Transverse colon (tissue), 4 donors: ENCODE results near the gene DEPDC7. TPM values are rescaled to one million over a fixed set of nuclear protein-coding genes. Genes with fewer than 3 reads are reported as not detected.
A peak's percentile ranks its signal among the peaks of the same experiment; 100 is the strongest.
"Not testable (repeated sequence)": the region's sequence is repeated elsewhere in the genome, so short reads cannot be mapped to it uniquely, and the experiment has no call there.

Source experiments
- DNase-seq: peaks from one replicate; pipeline ENCODE4 v3.0.0-alpha.2; 2019
- H3K27ac ChIP-seq, 4 donors: fragments of 200-600 bp; sonication (generic); 2 replicates each; pipeline ENCODE4 v1.5.1; 2016 to 2018; ENCODE audit warnings: inconsistent platforms in 4 of 4
- H3K27me3 ChIP-seq: fragments of 200-600 bp; sonication (generic); 2 replicates; pipeline ENCODE4 v1.5.1; 2017; ENCODE audit warnings: inconsistent platforms
- H3K36me3 ChIP-seq, 4 donors: fragments of 200-600 bp; sonication (generic); 2 replicates each; pipeline ENCODE4 v1.5.1; 2017 to 2019; ENCODE audit warnings: inconsistent platforms in 4 of 4
- H3K4me1 ChIP-seq, 4 donors: fragments of 200-600 bp; sonication (generic); 2 replicates each; pipeline ENCODE4 v1.5.1; 2017 to 2020; ENCODE audit warnings: inconsistent platforms in 4 of 4
- H3K4me3 ChIP-seq, 4 donors: fragments of 200-600 bp; sonication (generic); 1 replicate in 1 of 4; 2 replicates in 3 of 4; pipeline versions ENCODE4 v1.5.1 to v1.6.1; 2017 to 2019; ENCODE audit warnings: inconsistent platforms in 4 of 4
- H3K9me3 ChIP-seq, 2 donors: fragments of 200-600 bp; sonication (generic); 2 replicates each; pipeline ENCODE4 v1.5.1; 2017 to 2019; ENCODE audit warnings: inconsistent platforms in 2 of 2
- CTCF ChIP-seq, 5 experiments: fragments of 200-600 bp in 3 of 5; fragments of 450-650 bp in 2 of 5; sonication (generic) in 3 of 5; IDR thresholded peaks; 1 replicate in 2 of 5; 2 replicates in 3 of 5; pipeline ENCODE4 v1.5.1; 2016 to 2017; ENCODE audit warnings: antibody characterized with exemption in 5 of 5, inconsistent platforms in 3 of 5, mild to moderate bottlenecking in 2 of 5, moderate library complexity in 1 of 5
- EP300 ChIP-seq: sonication (generic); formaldehyde crosslinking; IDR thresholded peaks from one replicate; pipeline ENCODE4 v1.6.1; 2017; ENCODE audit warnings: antibody characterized with exemption, low read depth
- POLR2A ChIP-seq: fragments of 450-650 bp; IDR thresholded peaks from one replicate; pipeline ENCODE4 v1.6.1; 2016; ENCODE audit warnings: antibody characterized with exemption, mild to moderate bottlenecking, moderate library complexity
- POLR2AphosphoS5 ChIP-seq, 3 donors: sonication (generic); formaldehyde crosslinking; IDR thresholded peaks; one replicate each; pipeline ENCODE4 v1.6.1; 2016; ENCODE audit warnings: antibody characterized with exemption in 3 of 3
- WGBS, 2 donors: methylation state at CpG; one replicate each; pipeline ENCODE4 v1.1.5; 2018; ENCODE audit warnings: low coverage in 1 of 2; 5-methylcytosine and 5-hydroxymethylcytosine counted together
- in situ Hi-C, 4 donors: fragments of 200-750 bp; cut with MboI; loops; one replicate each; pipeline versions ENCODE4 v1.15.0 to v1.15.1; 2017; ENCODE audit warnings: low sequenced_read_pairs in 3 of 4, low pct_ligation_motif_present in 1 of 4, low pct_unique_long_range_greater_than_20kb in 1 of 4
- intact Hi-C: fragments of 100-400 bp; cut with DNase I; formaldehyde crosslinking; loops from one replicate; pipeline ENCODE4 v1.15.1; 2023; ENCODE audit warnings: low total_unique reads
- total RNA-seq, 4 donors: library from RNA; depleted of rRNA; stranded (reverse); fragments of >200 nt; gene quantifications; one replicate each; pipeline ENCODE4 v1.1.0, GENCODE V29; 2016

The DEPDC7 gene
- total RNA-seq, 4 donors from 2014 or later: 3.2 to 18.7 (median 11.5) TPM

- Histone ChIP-seq H3K36me3 (peaks cover 0 to 5% (median 0%) of the 10 kb centered on the region in 4 donors), H3K4me1 (peaks cover 0 to 3% (median 0%) of the 10 kb centered on the region in 4 donors), H3K4me3 (no peak overlapping the region), H3K27me3 (no peaks in the 10 kb centered on the region), H3K9me3 (no peaks in the 10 kb centered on the region), H3K27ac (no peak overlapping the region)
- TF ChIP-seq EP300 (no peak), POLR2A (no peak), POLR2AphosphoS5 (IDR thresholded peaks at IDR 0.05) (no peak), CTCF (IDR thresholded peaks at IDR 0.05) (no peak)
- intact Hi-C loops: no loop called here
- no peak for DNase-seq
- in situ Hi-C loops: no loop called here
- WGBS, 2 donors: 80 to 87% methylated on average over 1 to 2 of the region's 2 CpGs
These were observed 12.8 kb downstream of the DEPDC7 start for GRCh38 chr11:33028537-33028914.

- in situ Hi-C loops, H3K4me3 ChIP-seq: not testable (repeated sequence)
These were observed 13.5 kb downstream of the DEPDC7 start for GRCh38 chr11:33029218-33029617.

GRCh38 chr11:33033493-33033892 lies 17.8 kb downstream of the DEPDC7 start:
- 68 to 71% methylated on average over 4 of the region's 4 CpGs for WGBS, 2 donors
- intact Hi-C loops (no loop called here), in situ Hi-C loops (no loop called here)
- Histone ChIP-seq H3K9me3 (no peaks in the 10 kb centered on the region), H3K4me1 (peaks cover 0 to under 1% (median 0%) of the 10 kb centered on the region in 4 donors), H3K36me3 (peaks cover 0 to 5% (median 0%) of the 10 kb centered on the region in 4 donors), H3K27me3 (no peaks in the 10 kb centered on the region), H3K27ac (no peak overlapping the region), H3K4me3 (no peak overlapping the region)
- DNase-seq: no peak
- TF ChIP-seq POLR2AphosphoS5 (IDR thresholded peaks at IDR 0.05): no peak
- TF ChIP-seq CTCF (IDR thresholded peaks at IDR 0.05): no peak
- TF ChIP-seq POLR2A: no peak
- TF ChIP-seq EP300: no peak

More at GRCh38 chr11:33029218-33029617, 13.5 kb downstream of the DEPDC7 start:
- H3K27ac ChIP-seq, H3K4me1 ChIP-seq, H3K27me3 ChIP-seq, DNase-seq, H3K36me3 ChIP-seq, intact Hi-C loops, H3K9me3 ChIP-seq: not testable (repeated sequence)
- 88% methylated on average over 6 of the region's 6 CpGs for WGBS, 2 donors

GRCh38 chr11:33035011-33035410 lies 19.3 kb downstream of the DEPDC7 start:
- no peak for TF ChIP-seq POLR2A

GRCh38 chr11:33039274-33040032 lies 23.8 kb downstream of the DEPDC7 start, which contains the start of gene TCP11L1:
TCP11L1 (plus strand) TSS chr11:33039572; CDS start chr11:33043774, 4,202 bp downstream.
- peaks cover 0 to 3% (median 0%) of the 10 kb centered on the region in 4 donors for H3K36me3 ChIP-seq
- peak within 1 kb of the TSS; percentile 66 to 83 (median 78) for H3K4me3 ChIP-seq
- H3K27me3 ChIP-seq: no peaks in the 10 kb centered on the region
- DNase-seq: peak; percentile 93
- in situ Hi-C loops (no loop called here), intact Hi-C loops (no loop called here)
- H3K4me1 ChIP-seq: peaks cover 0 to 23% (median 8%) of the 10 kb centered on the region in 4 donors
- WGBS, 2 donors: 0 to 1% methylated on average over 1 to 66 of the region's 84 CpGs
- H3K9me3 ChIP-seq: no peaks in the 10 kb centered on the region
- peak in 2 of 3 donors; percentile 66 to 75 for TF ChIP-seq POLR2AphosphoS5 (IDR thresholded peaks at IDR 0.05)
- TF ChIP-seq EP300: no peak
- TF ChIP-seq CTCF (IDR thresholded peaks at IDR 0.05): no peak
- peak; percentile 76 for TF ChIP-seq POLR2A
- H3K27ac ChIP-seq: peak within 1 kb of the TSS; percentile 96 to 99 (median 96)

More at GRCh38 chr11:33035011-33035410, 19.3 kb downstream of the DEPDC7 start:
- peaks cover 0 to 5% (median 0%) of the 10 kb centered on the region in 4 donors for H3K36me3 ChIP-seq
- DNase-seq: no peak
- in situ Hi-C loops: no loop called here
- H3K9me3 ChIP-seq: no peaks in the 10 kb centered on the region
- intact Hi-C loops: no loop called here
- no peak overlapping the region for H3K4me3 ChIP-seq
- no peaks in the 10 kb centered on the region for H3K27me3 ChIP-seq
- 50 to 67% methylated on average over 1 of the region's 1 CpG for WGBS, 2 donors
- no peak overlapping the region for H3K27ac ChIP-seq
- peaks cover 0 to 4% (median 0%) of the 10 kb centered on the region in 4 donors for H3K4me1 ChIP-seq
